Measurements from ENCODE around the gene CXCL8. TPM values are rescaled to one million over a fixed set of nuclear protein-coding genes. Genes with fewer than 3 reads are reported as not detected.

The CXCL8 gene
- polyA plus RNA-seq, 3 donors: 275 to 604 (median 328) TPM

- Histone ChIP-seq H3K9me3 (replicated peaks in 1 of 2; ENCODE audit: control insufficient read depth in 1 of 2, insufficient read depth in 1 of 2, low read length in 2 of 2) (no peaks in the 10 kb centered on the region), H3K27me3 (ENCODE audit: control insufficient read depth in 2 of 2, insufficient read depth in 2 of 2, low read length in 2 of 2) (no peaks in the 10 kb centered on the region), H3K79me2 (ENCODE audit: insufficient read depth, low read length) (no peaks in the 10 kb centered on the region), H3K4me3 (replicated peaks in 1 of 3; ENCODE audit: low read depth in 2 of 3, low read length in 3 of 3) (no peak overlapping the region), H3K4me2 (replicated peaks; ENCODE audit: extremely low read depth, low read length, poor library complexity, severe bottlenecking) (no peak overlapping the region), H4K20me1 (ENCODE audit: insufficient read depth, low read length) (no peaks in the 10 kb centered on the region), H3K4me1 (ENCODE audit: control insufficient read depth in 1 of 2, insufficient read depth in 2 of 2, low read length in 2 of 2) (peaks cover 46 to 58% of the 10 kb centered on the region in 2 donors), H2AFZ (ENCODE audit: insufficient read depth, low read depth, low read length, poor library complexity, severe bottlenecking) (no peak overlapping the region), H3K36me3 (replicated peaks in 1 of 2; ENCODE audit: control insufficient read depth in 1 of 2, insufficient read depth in 2 of 2, low read length in 2 of 2) (no peaks in the 10 kb centered on the region), H3K27ac (ENCODE audit: low read depth in 1 of 2, low read length in 2 of 2) (peak overlapping the region in 1 of 2 donors; percentile 74), H3K9ac (ENCODE audit: insufficient read depth, low read length, poor library complexity, severe bottlenecking) (no peak overlapping the region)
- no CpG with 5 or more reads among the region's 2 CpGs for WGBS (ENCODE audit: insufficient coverage)
- no peak overlapping the region for H3K4me3 Mint-ChIP-seq
- DNase-seq: peak; percentile 77 to 85 (median 84)
- TF ChIP-seq CTCF (IDR thresholded peaks at IDR 0.05): no peak
- no peaks in the 10 kb centered on the region for H3K36me3 Mint-ChIP-seq
- H3K27ac Mint-ChIP-seq: peak overlapping the region; percentile 82 to 94 (median 89)
- H3K27me3 Mint-ChIP-seq (ENCODE audit: low read depth in 3 of 3): no peaks in the 10 kb centered on the region
- no peaks in the 10 kb centered on the region for H3K9me3 Mint-ChIP-seq
- intact Hi-C loops (cut with micrococcal nuclease): loop anchor here in 1 of 2 donors (5.0 kb wide), 1 partner anchor 33 kb away; the partner anchor contains the start of gene CXCL8
- H3K4me1 Mint-ChIP-seq: peaks cover 53% of the 10 kb centered on the region
Observed at GRCh38 chr4:73709451-73710033, 30.8 kb upstream of the CXCL8 start.

GRCh38 chr4:73710094-73710493 lies 30.3 kb upstream of the CXCL8 start:
- Histone ChIP-seq H3K27me3 (ENCODE audit: control insufficient read depth in 2 of 2, insufficient read depth in 2 of 2, low read length in 2 of 2) (no peaks in the 10 kb centered on the region), H3K36me3 (replicated peaks in 1 of 2; ENCODE audit: control insufficient read depth in 1 of 2, insufficient read depth in 2 of 2, low read length in 2 of 2) (no peaks in the 10 kb centered on the region), H3K9me3 (replicated peaks in 1 of 2; ENCODE audit: control insufficient read depth in 1 of 2, insufficient read depth in 1 of 2, low read length in 2 of 2) (no peaks in the 10 kb centered on the region), H3K4me1 (ENCODE audit: control insufficient read depth in 1 of 2, insufficient read depth in 2 of 2, low read length in 2 of 2) (peaks cover 41 to 53% of the 10 kb centered on the region in 2 donors), H3K27ac (ENCODE audit: low read depth in 1 of 2, low read length in 2 of 2) (peak overlapping the region in 1 of 2 donors; percentile 74), H3K4me2 (replicated peaks; ENCODE audit: extremely low read depth, low read length, poor library complexity, severe bottlenecking) (no peak overlapping the region), H3K9ac (ENCODE audit: insufficient read depth, low read length, poor library complexity, severe bottlenecking) (no peak overlapping the region), H3K79me2 (ENCODE audit: insufficient read depth, low read length) (no peaks in the 10 kb centered on the region), H2AFZ (ENCODE audit: insufficient read depth, low read depth, low read length, poor library complexity, severe bottlenecking) (no peak overlapping the region), H3K4me3 (replicated peaks in 1 of 3; ENCODE audit: low read depth in 2 of 3, low read length in 3 of 3) (no peak overlapping the region), H4K20me1 (ENCODE audit: insufficient read depth, low read length) (no peaks in the 10 kb centered on the region)
- Mint-ChIP-seq H3K4me1 (peaks cover 49% of the 10 kb centered on the region), H3K36me3 (no peaks in the 10 kb centered on the region), H3K9me3 (no peaks in the 10 kb centered on the region), H3K4me3 (no peak overlapping the region), H3K27me3 (ENCODE audit: low read depth in 3 of 3) (no peaks in the 10 kb centered on the region), H3K27ac (peak overlapping the region; percentile 82 to 94 (median 89))
- no CpG with 5 or more reads among the region's 3 CpGs for WGBS (ENCODE audit: insufficient coverage)
- no peak for TF ChIP-seq CTCF (IDR thresholded peaks at IDR 0.05)
- intact Hi-C loops (cut with micrococcal nuclease): no loop called here
- peak in 1 of 3 donors; percentile 60 for DNase-seq

Data from CD14-positive monocyte (primary cell).